NCI-H128 (cell line): ENCODE results near the gene DMPK.
A peak's percentile ranks its signal among the peaks of the same experiment; 100 is the strongest.
"Not testable (repeated sequence)": the region's sequence is repeated elsewhere in the genome, so short reads cannot be mapped to it uniquely, and the experiment has no call there.

Experiments used
- DNase-seq: peaks from one replicate; lab custom pipeline; 2025; ENCODE audit not compliant: unreplicated experiment; lab: John Stamatoyannopoulos, UW

The DMPK gene

DNA sequence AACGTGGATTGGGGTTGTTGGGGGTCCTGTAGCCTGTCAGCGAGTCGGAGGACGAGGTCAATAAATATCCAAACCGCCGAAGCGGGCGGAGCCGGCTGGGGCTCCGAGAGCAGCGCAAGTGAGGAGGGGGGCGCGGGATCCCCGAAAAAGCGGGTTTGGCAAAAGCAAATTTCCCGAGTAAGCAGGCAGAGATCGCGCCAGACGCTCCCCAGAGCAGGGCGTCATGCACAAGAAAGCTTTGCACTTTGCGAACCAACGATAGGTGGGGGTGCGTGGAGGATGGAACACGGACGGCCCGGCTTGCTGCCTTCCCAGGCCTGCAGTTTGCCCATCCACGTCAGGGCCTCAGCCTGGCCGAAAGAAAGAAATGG, 12.5 kb downstream of the DMPK start:
- DNase-seq = no peak

DNA sequence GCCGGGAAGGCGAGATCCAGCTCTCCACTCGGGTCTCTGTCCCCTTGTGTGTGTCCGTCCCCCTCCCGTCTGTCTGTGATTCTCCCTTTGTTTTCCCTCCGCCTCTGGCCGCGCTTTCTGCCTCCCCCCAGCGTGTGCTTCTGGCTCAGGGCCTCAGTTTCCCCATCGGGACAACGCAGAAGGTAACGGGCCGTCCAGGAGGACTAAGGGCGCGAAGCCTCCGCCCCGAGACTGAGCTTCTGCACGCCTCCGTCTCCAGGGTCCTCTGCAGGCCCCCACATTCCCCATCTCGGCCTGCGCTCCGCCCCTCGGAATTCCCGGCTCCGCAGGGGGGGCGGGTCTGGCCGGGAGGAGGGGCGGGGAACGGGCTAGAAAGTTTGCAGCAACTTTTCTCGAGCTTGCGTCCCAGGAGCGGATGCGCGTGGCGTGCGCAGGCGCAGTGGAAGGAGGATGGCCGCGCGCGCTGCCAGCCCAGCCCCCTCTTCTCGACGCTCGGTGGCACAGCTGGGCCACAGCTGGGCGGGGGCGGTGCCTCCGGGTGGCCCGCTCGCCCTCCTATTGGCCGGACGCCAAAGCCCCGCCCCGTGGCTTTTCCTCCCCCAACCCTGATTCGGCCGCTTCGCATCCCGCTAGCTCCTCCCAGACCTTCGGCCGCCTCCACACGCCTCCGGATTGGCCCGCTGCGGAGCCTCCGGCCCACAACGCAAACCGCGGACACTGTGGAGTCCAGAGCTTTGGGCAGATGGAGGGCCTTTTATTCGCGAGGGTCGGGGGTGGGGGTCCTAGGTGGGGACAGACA, 13.1 kb downstream of the DMPK start, which contains the start of gene SIX5:
TSS of gene SIX5 (minus strand) at position 269 of the 799 bp plus-strand sequence. CDS start 408 bp downstream, outside the sequence.
- peak; percentile 97 for DNase-seq

DNA sequence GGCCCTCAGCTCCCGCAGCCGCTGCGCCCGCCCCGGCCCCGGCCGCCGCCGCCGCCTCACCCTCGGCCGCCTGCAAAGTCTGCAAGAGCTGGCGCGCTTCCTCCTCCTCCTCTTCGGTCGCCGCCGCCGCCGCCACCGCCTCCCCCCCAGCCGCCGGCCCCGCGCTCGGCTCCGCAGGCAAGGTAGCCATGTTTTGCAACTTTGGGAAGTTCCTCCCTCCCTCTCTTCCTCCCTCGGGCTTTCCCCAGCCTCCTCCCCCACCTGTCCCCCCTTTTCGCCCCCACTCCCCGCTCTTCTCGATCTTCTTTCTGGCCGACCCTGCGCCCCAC, 13.7 kb downstream of the DMPK start:
- DNase-seq = no peak

DNA sequence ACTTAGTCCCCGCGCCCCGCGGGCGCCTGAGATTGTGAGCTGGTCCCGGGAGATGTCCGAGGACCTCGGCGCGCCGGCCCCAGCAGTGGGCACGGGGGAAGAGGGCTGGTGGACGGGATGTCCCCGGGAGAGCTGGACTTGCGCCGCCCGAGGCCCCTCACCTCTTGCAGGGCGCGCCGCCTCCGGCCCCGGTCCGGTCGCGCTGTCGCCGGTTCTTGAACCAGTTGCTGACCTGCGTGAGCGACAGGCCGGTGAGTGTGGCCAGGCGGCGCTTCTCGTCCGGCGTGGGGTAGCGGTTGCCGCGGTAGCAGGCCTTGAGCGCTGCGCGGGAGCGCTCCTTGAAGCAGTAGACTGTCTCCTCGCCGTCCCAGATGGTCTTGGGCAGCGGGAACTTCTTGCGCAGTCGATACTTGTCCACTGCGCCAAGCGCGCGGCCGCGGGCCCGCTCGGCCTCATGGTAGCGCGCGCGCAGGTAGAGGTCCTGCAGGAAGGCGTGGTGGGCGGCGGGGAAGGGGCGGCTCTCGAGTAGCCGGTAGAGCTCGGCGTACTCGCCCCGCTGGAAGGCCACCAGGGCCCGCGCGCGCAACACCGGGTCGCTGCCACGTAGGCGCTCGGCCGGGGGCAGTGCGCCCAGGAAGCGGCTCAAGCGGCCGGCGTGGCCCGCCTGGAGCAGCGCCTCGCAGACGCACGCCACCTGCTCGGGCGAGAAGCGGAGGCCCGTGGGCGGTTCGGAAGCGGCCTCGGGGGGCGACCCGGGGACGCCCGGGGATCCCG, 14.2 kb downstream of the DMPK start:
- DNase-seq = no peak

DNA sequence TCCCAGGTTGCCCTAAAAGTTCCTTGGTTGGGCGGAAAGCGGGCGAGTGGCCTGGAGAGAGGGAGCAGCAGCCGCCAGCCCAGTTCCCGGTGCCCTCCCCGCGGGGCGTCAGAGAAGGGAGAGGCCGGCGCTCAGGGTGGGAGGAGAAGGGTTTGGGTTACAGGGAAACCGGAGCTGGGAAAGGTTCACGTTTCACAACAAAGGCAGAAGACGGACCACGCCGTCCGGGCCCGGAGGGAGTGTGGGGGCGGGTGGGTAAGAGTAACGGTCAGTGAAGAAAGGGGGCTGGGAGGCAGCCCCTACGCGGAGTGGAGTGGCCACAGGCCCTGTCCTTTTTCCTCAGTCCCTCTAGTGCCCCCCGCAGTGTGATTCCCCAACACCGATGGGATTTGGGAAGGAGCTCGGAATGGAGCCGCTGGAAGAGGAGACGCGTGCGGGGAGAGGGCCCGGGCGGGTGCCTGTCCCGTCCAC, 14.8 kb downstream of the DMPK start:
- DNase-seq = peak; percentile 35

DNA sequence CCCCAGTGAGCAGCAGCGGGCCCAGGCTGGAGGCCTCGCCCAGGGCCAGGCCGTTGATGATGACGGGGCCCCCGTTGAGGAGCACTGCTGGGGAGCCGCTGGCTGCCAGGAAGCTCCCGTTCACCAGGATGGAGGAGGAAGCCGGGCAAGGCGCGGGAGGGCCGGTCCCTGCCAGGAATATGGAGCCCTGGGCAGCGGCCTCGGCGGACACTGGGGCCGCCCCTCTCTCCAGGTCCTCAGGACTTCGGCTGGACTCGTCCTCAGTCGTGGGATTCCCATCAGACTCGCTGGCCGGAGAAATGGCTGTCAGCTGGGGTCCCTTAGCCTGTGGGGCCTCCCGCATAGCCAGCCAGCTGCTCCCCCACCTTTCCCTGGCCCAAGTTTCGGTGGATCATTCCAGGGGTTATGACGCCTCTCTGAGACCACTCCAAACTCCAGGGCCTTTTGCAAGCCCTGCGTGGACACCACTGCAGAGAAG, 15.4 kb downstream of the DMPK start:
- no peak for DNase-seq

DNA sequence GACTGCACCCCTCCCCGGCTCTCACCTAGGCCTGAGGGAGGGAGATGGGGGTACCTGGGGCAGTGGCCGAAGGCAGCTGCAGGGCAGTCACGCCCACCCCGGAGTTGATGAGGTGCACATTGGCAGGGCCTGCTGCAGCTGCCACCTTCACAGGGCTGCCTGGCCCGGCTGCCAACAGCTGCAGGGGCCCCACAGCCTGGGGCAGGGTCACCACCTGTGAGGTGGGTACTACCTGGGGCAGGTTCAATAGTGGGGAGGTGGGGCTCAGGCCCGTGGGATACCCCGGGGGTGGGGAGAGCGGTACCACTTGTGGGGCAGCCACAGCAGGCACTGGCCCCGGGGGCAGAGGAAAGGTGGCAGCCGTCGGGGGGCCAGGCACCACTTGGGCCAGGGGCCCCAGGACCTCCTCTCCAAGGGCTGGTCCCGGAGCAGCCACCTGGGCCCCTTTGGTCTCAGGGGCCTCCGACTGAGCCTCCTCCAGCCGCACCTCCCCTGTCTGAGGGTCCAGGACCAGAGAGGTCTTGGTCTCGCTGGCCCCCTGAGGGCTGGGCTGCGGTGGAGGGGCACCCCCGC, 15.9 kb downstream of the DMPK start:
- DNase-seq = no peak

DNA sequence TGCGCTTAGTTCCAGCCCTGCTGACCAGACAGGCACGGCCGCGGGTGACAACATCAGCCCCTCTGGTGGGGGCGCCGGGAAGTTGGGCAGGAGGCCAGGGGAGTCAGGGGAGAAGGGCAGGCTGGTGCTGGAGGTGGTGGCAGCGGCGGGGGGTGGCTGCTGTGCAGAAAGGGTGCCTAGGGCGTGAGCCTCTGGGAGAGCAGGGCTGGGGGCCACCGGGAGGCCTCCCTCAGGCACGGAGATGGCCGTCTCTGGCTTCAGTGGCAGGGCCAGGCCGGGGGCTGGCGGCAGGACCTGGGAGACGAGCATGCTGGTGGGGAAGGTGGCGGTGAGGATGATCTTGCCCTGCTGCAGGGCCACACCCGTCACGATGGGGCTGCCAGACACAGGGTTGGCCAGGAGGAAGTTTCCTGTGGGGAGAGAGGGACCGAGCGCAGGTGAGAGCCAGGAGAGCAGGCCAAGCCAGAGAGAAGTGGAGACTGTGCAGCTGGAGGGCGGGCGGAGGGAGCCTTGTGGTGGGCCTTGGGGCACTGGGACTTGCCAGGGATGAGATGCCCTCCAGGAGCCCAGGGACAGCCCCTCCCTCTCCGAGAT, 16.5 kb downstream of the DMPK start:
- no peak for DNase-seq

DNA sequence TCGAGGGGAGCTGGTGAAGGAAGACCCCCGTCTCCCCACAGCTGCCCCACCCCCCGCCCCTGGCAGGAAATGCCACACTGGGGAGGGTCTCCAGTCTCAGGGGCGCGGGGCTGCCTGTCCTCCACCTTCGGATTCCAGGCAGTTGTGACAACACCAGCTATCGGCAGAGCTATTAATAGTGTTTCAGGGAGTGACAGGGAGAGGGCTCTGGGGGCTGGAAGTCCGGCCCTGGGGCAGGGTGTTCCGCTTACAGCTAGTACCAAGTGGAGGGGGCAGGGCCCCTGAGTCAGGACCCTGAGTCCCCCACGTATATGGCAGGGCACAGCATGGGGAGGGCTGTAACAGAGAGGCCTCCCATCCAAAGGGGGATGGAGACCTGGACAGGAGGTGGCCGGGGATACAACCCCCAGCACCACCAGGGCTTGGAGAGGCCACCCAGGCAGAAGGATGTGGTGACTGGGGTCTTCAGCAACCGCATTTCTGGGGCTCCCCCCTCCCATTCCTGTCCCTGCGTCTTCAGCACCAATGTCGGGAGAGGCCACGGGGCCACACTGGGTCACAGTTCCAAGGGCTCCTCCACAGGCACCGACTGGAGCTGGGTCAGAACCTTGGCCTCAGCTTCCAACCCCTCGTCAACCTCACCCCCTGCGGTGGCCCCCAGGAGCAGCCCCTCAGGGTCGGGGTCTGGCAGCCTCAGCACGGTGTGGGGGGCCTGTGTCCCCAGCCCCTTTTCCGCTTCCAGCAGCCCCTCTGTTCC, 17.2 kb downstream of the DMPK start:
- no peak for DNase-seq

DNA sequence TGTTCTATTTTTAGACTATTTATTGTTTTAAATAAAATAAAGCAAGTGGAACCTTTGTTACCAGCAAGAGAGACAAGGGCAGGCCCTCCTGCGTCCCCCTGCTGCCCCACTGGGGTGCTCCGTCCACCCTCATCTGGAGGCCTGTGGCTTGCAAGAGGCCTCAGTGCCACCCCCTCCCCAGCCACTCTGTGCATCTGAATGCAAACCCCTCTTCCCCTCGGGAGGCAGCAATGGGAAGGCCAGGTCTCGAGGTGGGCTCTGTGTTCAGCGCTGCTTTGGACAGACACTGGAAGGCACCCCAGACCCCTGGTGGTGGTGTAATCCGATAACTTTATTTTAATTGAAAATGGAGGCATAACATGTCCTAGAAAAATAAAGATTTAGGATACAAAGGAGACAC, 17.8 kb downstream of the DMPK start:
- DNase-seq = no peak

DNA sequence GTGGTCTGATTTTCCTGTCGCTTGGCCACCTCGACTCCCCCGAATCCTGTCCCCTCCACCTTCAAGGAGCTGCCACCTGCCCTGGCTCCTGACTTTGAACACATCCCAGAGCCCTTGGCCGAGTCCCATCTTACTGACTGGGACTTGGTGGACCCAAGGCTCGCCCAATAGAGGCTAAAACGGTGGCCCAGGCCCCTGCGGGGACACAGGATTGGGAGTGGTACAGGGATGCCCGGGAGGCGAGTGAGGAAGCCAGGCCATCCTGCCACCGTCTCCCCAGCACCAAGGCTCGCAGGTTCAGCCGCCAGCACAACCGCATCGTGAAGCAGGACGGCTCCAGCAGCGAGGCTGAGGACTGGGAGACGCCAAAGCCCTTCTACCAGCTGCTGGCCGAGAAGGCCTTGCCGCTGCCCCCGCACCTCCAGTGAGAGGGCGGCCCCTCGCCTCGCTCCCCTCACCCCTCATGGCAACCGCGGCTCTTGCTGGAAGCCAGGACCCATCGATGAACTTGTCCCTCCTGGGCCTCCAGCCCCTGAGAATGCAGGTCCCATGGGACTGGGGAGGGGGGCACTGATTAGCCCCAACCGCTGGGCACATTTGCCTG, 18.5 kb downstream of the DMPK start:
- DNase-seq = no peak

DNA sequence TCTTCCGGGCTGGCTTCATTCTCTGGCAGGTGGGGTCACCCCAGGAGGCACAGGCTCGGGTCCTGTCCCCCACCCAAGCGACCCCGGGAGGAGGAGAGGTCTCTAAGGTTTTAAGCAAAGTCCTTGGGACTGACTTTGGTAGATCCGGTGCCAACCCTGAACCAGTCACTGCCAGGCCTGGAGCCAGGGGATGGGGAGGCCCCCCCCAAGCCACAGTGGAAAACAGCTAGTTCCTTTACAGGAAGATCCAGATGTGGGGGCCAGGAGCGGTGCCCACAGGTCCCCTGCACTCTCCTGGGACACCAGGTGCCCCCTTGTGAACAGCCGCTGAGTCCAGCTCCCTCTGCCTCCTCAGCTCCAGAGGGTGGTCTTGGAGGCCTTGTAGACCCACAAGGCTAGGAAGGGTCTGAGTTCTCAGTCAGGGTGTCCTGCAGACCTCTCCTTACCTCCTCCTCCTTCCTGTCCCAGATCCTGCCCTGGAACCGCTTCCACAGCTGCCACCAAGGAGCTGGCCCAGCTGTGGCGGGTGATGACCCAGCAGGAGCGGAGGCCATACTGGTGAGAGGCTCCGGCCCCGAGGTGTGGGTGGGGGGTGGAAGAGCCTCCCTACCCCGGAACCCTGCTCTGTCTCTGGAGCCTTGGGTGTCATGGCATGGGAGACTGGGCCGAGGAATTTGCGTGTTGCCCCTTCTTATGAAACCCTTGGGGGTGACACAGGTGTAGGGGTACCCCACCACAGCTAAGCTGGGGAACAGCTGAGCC, 19.2 kb downstream of the DMPK start:
- DNase-seq = no peak

DNA sequence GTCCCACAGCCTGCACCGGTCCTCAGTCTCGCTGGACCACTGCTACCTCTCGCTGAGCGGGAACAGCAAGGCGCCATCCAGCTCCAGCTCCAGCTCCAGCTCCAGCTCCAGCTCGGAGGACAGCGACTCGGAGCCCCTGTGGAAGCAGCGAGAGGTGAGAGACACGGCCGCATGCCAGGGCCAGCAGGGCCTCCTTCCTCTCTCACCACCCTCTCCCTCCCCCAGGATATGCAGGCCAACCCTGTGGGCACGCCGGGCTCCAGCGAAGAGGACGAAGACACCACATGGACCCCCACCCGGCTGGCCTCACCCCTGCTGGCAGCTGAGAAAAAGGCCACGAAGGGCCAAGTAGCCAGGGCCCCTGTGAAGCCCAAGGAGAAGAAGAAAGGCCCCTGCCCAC, 20.6 kb downstream of the DMPK start:
- DNase-seq = no peak

DNA sequence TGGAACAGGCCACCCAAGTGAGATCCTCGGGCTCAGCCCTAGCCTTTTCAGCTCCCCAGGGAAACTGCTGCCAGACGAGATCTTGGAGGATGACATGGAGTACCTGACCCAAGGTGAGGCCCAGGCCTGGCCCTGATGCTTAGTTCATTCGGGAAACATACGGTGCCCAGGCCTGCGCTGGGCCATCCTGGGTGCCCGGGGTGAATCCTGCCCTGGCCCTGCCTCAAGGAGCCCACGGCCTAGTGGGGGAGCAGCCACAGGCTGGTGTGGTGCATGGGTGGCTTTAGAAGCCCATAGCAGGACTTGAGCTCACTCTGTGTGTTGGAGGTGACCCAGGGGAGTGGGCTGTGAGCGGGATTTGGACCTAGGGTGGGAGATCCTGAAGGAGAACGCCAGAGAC, 23.4 kb downstream of the DMPK start:
- DNase-seq = no peak

DNA sequence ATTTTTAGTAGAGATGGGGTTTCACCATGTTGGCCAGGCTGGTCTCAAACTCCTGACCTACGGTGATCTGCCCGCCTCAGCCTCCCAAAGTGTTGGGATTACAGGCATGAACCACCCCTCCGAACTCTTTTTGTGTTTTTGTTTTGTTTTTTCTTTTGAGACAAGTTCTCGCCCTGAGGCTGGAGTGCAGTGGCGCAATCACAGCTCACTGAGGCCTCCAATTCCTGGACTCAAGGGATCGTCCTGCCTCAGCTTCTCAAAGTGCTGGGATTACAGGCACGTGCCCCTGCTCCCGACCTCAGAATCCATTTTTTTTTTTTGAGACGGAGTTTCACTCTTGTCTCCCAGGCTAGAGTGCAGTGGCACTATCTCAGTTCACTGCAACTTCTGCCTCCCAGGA, 24.6 kb downstream of the DMPK start:
- DNase-seq = no peak

DNA sequence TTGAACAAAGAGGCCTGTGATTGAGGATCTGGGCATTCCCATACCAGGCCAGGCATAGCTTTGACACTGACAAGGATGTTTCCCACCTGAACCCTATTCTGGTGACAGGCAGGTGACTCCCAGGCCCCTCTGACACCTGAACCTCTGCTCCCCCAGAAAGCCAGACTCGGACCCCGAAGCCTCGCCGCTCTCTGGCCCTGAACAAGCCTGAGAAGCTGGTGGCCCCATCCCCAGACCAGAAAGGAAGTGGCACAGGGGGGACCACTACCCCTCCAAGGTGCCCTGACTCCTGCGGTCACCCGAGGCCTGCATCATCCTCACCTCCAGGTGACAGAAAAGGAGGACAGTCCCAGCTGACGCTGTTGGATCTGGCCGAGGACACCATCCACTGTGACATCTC, 28.0 kb downstream of the DMPK start:
- no peak for DNase-seq

DNA sequence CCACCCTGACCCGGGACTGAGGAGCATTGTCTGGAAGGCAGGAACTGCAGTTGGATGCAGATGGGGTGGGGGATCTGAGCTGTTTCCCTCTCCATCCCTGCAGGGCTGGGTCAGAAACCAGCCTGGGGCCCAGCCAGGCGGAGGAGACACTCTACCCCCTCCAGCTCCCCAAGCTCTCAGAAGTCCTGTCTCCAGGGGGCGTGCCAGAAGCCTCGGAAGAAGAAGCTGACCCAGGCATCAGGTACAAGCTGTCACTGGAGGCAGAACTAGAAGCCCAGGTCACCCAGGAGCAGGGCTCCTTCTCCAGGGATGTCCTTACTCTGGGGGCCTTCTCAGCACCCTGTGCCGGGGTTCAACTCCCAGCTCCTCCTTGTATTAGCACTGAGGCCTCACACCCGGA, 28.7 kb downstream of the DMPK start:
- no peak for DNase-seq

DNA sequence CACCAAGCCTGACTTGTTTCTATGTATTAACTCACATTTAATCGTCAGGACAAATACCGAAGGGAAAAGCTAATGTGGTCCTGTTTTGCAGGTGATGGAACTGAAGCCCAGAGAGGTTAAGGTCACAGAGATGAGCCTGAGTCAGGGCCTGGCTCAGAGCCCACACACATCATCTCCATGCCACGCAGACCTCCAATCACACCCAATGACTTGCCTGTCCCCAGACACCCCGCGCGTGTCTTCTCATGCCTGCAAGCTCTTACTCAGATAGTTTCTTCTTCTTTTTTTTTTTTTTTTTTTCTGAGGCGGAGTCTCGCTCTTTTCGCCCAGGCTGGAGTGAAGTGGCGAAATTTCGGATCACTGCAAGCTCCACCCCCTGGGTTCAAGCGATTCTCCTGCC, 29.7 kb downstream of the DMPK start:
- DNase-seq = no peak

DNA sequence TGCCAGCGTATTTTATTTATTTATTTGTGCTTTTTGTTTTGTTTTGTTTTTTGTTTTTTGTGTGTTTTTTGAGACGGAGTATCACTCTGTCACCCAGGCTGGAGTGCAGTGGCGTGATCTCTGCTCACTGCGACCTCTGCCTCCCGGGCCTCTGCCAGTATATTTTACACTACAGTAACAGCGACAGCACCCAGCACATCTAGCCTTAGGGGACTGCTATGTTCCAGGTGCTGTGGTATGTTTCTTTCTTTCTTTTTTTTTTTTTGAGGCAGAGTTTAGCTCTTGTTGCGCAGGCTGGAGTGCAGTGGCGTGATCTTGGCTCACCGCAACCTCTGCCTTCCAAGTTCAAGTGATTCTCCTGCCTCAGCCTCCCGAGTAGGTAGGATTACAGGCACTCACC, 30.8 kb downstream of the DMPK start:
- not testable (repeated sequence) for DNase-seq

DNA sequence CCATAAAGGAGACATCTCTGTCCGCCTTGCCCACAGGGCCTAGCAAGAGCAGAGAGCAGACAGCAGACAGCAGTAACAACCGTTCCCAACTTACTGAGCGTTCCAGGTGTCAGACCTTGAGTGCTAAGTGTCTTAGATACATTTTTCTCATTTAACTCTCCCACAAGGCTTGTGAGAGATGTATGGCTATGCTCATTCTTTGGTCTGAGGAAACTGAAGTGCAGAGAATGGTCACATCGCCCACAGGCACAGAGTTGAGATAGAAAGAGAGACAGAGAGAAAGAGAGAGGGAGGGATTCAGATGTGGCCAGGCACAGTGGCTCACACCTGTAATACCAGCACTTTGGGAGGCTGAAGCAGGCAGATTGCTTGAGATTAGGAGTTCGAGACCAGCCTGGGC, 34.8 kb downstream of the DMPK start:
- DNase-seq = no peak
